Measurements from ENCODE around the gene PLEKHH3.

Gene PLEKHH3, protein sequence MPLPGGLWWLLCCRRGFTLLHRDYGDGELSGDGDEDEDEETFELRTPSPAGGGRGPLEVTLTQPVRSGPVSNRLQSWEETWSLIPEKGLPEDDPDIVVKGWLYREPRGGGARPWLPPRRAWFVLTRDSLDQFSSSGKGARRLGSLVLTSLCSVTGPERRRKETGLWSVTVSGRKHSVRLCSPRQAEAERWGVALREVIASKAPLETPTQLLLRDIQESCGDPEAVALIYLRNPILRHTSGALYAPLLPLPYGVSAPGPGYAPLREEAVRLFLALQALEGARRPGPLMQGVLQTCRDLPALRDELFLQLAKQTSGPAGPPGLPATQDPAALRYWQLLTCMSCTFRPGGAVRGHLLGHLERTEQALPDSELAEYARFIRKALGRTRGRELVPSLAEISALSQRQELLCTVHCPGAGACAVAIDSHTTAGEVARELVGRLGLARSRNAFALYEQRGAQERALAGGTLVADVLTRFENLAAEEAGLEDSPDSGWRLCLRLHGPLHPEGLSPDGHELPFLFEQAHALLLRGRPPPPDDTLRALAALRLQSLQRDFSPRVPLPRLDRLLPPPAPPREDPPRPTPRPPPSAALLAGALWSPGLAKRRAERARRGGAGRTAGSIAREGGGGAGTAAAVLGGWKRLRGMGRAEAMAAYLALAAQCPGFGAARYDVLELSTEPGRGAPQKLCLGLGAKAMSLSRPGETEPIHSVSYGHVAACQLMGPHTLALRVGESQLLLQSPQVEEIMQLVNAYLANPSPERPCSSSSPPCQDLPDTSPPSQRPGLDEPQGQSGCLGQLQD

GRCh38 chr17:42676424-42677011, at the start of gene PLEKHH3:
TSS of gene PLEKHH3 (minus strand) at chr17:42676994. CDS start at chr17:42676563, 431 bp downstream.
- peak; percentile 43 for DNase-seq (ENCODE audit: low read depth)
- H3K4me3 ChIP-seq (ENCODE audit: low read depth, low read length), result peak within 1 kb of the TSS; percentile 96
- TF ChIP-seq, protein P1, sequence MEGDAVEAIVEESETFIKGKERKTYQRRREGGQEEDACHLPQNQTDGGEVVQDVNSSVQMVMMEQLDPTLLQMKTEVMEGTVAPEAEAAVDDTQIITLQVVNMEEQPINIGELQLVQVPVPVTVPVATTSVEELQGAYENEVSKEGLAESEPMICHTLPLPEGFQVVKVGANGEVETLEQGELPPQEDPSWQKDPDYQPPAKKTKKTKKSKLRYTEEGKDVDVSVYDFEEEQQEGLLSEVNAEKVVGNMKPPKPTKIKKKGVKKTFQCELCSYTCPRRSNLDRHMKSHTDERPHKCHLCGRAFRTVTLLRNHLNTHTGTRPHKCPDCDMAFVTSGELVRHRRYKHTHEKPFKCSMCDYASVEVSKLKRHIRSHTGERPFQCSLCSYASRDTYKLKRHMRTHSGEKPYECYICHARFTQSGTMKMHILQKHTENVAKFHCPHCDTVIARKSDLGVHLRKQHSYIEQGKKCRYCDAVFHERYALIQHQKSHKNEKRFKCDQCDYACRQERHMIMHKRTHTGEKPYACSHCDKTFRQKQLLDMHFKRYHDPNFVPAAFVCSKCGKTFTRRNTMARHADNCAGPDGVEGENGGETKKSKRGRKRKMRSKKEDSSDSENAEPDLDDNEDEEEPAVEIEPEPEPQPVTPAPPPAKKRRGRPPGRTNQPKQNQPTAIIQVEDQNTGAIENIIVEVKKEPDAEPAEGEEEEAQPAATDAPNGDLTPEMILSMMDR (IDR thresholded peaks at IDR 0.05; ENCODE audit: insufficient read depth, low read depth, low read length, missing control alignments), result no peak

- no peak for DNase-seq (ENCODE audit: low read depth)
- TF ChIP-seq, protein P1 (IDR thresholded peaks at IDR 0.05; ENCODE audit: insufficient read depth, low read depth, low read length, missing control alignments), result no peak
- H3K4me3 ChIP-seq (ENCODE audit: low read depth, low read length), result no peak overlapping the region
Measured at GRCh38 chr17:42725143-42725542, 48.3 kb upstream of the PLEKHH3 start.

DNA sequence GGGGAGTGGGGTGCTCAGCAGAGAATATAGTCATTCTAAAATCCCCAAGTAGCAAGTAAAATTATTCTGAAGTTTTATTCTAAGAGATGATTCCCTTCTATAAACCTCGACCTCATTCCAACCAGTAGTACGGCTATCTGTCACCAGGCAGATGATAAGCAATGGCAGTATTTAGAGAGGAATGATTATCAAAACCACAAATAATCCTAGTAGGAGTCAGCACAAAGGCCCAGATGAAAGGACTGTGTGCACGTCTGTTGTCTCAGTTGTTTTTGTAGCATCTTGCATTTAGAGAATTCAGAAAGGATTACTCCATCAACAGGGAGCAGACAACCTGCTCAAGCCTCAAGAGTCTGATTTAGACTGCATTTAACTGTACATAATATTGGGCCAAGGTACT, 46.8 kb upstream of the PLEKHH3 start:
- no peak for DNase-seq (ENCODE audit: low read depth)
- TF ChIP-seq, protein P1 (IDR thresholded peaks at IDR 0.05; ENCODE audit: insufficient read depth, low read depth, low read length, missing control alignments), result no peak
- H3K4me3 ChIP-seq (ENCODE audit: low read depth, low read length), result no peak overlapping the region

- TF ChIP-seq, protein P1 (IDR thresholded peaks at IDR 0.05; ENCODE audit: insufficient read depth, low read depth, low read length, missing control alignments), result peak; percentile 59
- no peak overlapping the region for H3K4me3 ChIP-seq (ENCODE audit: low read depth, low read length)
- DNase-seq (ENCODE audit: low read depth), result peak; percentile 80
Measured at GRCh38 chr17:42720996-42721583, 44.3 kb upstream of the PLEKHH3 start.

- no peak overlapping the region for H3K4me3 ChIP-seq (ENCODE audit: low read depth, low read length)
- TF ChIP-seq, protein P1 (IDR thresholded peaks at IDR 0.05; ENCODE audit: insufficient read depth, low read depth, low read length, missing control alignments), result no peak
- DNase-seq (ENCODE audit: low read depth), result no peak
Measured at GRCh38 chr17:42709561-42709960, 32.8 kb upstream of the PLEKHH3 start.

DNA sequence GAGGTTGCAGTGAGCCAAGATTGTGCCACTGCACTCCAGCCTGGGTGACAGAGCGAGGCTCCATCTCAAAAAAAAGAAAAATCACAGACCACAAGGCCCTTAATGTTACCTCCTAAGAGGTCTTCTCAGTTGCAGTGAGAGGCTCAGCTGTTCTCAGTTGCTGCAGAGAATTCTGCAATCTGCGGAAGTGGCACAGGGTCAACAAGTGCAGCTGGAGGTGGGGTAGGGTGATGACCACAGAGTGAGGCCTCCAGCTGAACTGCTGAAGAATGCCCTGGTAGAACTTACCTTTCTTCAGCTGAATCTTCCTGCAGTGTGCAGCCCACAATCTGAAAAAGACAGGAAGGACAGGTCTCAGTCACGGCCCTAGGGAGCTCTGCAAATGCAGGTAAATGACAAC, 31.8 kb upstream of the PLEKHH3 start:
- TF ChIP-seq, protein P1 (IDR thresholded peaks at IDR 0.05; ENCODE audit: insufficient read depth, low read depth, low read length, missing control alignments), result no peak
- no peak for DNase-seq (ENCODE audit: low read depth)
- H3K4me3 ChIP-seq (ENCODE audit: low read depth, low read length), result no peak overlapping the region
